ENCODE measurements around the gene AKR1B15. TPM values are rescaled to one million over a fixed set of nuclear protein-coding genes. Genes with fewer than 3 reads are reported as not detected.
A peak's percentile ranks its signal among the peaks of the same experiment; 100 is the strongest.

AKR1B15 gene
- total RNA-seq, 1 donor from 2014 or later = 0.31 TPM

DNA sequence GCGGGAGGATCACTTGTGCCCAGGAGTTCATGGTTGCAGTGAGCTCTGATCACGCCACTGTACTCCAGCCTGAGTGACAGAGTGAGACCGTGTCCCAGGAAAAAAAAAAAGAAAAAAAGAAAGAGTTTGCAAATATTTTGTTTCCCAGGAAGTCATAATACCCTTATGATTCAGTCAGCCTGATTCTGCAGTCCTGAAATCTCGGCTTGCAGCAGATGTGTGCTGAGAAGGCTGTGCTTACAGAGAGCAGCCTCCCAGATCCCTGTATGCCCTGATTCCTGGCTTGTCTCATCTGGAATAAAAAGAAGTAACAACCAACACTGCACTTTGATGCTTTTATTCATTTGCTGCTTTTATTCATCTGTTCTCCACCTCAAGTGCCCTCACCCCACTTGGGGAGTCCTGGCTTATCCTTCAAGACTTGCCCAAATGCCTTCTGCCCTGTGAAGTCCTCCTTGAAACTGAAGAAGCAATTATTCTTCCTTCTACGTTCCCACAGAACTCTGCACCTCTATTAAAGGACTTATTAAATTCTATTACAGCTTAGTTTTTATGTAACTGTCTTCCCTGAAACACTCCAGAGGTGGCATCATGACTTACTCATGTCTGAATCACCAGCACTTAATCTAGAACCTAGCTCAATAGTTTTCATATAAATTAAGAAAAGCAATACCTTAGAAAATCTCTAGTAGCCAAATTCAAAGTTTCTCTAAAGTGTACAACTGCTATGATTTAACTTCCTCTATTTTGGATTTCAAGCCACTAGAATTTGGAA lies 70.0 kb downstream of the AKR1B15 start:
- no peak for DNase-seq

DNA sequence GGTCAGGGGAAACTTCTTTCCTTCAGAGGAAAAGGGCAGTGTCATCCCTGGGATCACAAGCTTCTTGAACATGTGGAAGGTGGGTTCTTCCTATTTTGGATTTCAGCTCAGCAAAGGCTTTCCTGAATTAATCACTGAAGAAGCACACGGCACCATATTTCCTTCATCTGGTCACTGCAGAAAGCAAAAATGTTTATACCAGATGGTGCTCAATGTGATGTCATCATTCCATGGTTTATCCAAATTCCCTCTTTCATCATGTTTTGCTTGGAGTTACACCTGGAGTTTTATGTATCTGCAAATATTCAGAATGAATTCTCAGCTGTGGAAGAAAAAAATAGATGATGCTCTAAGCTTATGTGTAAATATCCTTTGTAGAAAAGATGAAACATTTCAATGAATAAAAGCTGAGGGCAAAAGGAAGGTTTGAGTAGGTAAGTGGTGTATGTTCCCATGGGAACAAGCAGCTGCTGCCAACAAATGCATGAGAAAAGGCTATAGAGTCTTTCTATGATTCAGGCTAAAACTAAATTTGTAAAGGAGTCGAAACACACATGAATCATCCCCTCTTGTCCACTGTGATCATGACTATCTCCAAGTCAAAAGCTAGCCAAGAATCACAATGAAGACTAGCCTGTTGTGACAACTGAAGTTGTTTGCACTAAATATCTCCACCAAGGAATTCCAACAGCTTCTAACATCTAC lies 70.9 kb downstream of the AKR1B15 start:
- DNase-seq = peak; percentile 43

DNA sequence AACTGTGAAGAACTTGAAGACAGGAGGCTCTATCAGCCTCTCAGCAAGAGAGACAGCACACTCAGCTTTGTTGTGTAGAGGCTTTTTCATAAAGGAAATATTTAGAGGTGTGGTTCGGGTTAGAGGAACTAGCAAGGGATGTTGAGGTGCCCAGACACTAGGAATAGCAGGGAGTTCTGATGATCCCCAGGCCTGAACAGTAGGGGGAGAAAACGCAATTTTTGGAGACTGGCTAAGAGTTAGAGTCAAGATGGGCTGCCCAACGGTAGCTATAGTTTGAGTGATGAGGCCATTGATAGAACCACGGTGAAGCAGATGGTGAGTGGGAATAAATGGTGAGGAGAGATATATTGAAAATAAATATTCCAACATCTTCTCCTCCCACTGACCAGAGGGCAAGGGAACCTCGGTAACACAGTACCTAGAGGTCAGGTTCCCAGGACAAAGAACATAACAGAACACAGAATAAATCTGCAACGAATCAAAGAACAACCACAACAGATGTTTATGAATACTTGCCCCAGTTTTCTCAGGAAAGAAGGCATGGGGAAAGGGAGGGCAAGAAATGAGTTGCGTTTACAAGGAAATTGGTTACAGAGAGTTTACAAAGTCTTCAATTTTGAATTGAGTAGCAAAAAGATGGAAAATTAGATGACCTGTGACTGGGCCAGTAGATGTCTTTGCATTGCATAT lies 73.5 kb downstream of the AKR1B15 start:
- no peak for DNase-seq

DNA sequence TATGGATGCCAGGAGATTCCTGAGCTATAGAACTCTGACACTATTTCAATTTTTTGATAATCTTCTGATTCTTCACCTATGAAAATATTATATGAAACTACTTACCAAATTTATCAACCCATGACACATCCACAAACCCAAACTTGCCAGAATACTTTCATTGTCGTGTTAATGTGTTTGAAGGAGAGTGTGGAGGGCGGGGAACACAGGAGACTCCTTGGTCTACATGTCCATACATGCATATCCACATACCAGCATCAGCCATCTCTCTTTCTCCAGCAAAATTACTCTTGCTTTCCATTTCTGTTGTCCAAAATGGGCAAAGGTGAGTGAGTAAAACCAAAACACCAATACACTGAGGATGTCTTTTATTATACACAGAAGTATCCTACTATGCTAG lies 74.3 kb downstream of the AKR1B15 start:
- DNase-seq = no peak

DNA sequence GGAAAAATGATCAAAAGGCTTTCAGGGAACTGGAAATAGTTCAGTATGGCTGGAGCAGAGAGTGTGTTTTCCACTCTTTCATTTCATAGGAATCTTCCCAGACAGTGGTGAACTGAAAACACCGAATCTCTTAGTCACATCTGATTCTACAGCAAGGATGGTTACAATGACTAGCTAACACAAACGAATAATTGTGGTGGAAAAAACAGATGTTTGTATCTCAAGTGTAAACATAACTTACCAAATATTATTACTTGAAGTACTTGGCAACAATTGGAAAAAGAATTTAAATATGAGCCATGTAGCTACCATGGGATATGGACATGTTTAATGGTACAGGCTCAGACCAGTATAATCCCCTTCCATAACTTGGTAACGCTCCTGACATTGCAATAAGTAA lies 76.6 kb downstream of the AKR1B15 start:
- no peak for DNase-seq

DNA sequence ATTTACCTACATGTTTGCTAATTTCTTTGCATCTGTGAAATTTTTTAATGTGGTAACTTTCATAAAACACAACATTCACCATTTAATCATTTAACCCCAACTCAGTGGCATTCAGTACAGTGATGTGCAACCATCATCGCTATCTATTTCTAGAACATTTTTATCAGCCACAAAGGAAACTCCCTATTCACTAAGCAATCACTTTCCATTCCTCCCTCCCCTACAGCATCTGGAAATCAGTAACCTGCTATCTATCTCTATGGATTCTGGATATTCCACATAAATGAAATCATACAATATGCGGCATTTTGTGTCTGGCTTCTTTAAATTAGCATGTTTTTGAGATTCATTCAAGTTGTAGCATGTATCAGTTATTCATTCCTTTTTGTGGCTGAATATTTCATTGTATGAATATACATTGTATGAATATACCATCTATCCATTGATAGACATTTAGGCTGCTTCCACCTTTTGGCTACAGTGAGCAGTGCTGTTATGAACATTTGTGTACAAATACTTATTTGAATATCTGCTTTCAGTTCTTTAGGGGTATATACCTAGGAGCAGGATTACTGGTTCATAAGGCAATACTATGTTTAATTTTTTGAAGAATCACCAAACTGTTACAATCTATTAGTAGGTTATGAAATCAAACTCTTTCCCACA lies 78.3 kb downstream of the AKR1B15 start:
- no peak for DNase-seq

DNA sequence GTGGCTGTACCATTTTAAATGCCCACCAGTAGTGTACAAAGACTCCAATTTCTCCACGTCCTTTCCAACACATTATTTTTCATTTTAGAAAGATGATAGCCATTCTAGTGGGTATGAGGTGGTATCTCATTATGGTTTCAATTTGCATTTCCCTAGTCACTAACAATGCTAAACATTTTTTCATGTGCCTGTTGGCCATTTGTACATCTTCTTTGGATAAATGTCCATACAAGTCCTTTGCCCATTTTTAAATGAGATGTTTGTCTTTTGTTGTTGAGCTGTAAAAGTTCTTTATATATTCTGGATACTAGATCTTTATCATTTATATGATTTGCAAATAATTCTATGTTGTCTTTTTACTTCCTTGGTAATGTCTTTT lies 78.9 kb downstream of the AKR1B15 start:
- DNase-seq = no peak

DNA sequence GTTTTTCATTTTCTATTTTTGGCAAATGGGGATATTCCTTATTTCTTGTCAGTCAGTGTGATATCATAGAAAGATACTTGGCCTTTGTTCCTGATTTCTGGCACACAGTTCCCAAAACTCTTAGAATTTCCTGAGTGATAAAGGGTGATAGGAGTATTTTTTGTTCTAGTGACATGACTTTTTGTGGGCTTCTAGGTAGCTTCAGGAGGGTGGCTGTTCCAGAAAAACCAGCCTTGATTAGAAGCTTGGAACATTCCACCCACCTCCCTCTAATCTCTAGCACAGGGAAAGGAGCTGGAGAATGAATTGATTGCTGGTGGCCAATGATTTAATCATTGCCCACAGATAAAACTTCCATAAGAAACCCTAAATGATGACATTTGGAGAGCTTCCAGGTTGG lies 80.5 kb downstream of the AKR1B15 start:
- DNase-seq = no peak

Other genes with a start within 250 kb of the AKR1B15 start
- gene SLC35B4, start 232.2 kb upstream of the AKR1B15 start, total RNA-seq = 13.8 TPM
- gene AKR1B1, start 90.0 kb upstream of the AKR1B15 start, total RNA-seq = 78.2 TPM
- gene AKR1B10, start 21.5 kb upstream of the AKR1B15 start, total RNA-seq = 5.8 TPM
- gene BPGM, start 97.7 kb downstream of the AKR1B15 start, total RNA-seq = 36.3 TPM
- 127 TPM for gene CALD1, start 230.5 kb downstream of the AKR1B15 start, total RNA-seq